HG03469 (cell line): ENCODE measurements around the gene COA7.

ENCODE experiments used
- ATAC-seq: cut with Tn5 transposase; IDR thresholded peaks from one replicate; pipeline ENCODE4 v1.9.1; 2021; ENCODE audit warnings: mild to moderate bottlenecking, moderate library complexity, moderate number of reproducible peaks; ENCODE audit not compliant: unreplicated experiment

COA7 gene

GRCh38 chr1:52637946-52638345 lies 60.2 kb downstream of the COA7 start:
- ATAC-seq: no peak

- peak; percentile 64 for ATAC-seq
These were observed 61.1 kb downstream of the COA7 start for GRCh38 chr1:52636721-52637695.

GRCh38 chr1:52635321-52636089 lies 62.6 kb downstream of the COA7 start:
- no peak for ATAC-seq
